NCI-H526 treated with DMSO at 0.1 percent for 48 hours (cell line): ENCODE measurements around the gene XK.
"Not testable (repeated sequence)": the region's sequence is repeated elsewhere in the genome, so short reads cannot be mapped to it uniquely, and the experiment has no call there.

Source experiments
- DNase-seq: peaks from one replicate; lab custom pipeline; 2025; lab: John Stamatoyannopoulos, UW

The XK gene, protein sequence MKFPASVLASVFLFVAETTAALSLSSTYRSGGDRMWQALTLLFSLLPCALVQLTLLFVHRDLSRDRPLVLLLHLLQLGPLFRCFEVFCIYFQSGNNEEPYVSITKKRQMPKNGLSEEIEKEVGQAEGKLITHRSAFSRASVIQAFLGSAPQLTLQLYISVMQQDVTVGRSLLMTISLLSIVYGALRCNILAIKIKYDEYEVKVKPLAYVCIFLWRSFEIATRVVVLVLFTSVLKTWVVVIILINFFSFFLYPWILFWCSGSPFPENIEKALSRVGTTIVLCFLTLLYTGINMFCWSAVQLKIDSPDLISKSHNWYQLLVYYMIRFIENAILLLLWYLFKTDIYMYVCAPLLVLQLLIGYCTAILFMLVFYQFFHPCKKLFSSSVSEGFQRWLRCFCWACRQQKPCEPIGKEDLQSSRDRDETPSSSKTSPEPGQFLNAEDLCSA

DNA sequence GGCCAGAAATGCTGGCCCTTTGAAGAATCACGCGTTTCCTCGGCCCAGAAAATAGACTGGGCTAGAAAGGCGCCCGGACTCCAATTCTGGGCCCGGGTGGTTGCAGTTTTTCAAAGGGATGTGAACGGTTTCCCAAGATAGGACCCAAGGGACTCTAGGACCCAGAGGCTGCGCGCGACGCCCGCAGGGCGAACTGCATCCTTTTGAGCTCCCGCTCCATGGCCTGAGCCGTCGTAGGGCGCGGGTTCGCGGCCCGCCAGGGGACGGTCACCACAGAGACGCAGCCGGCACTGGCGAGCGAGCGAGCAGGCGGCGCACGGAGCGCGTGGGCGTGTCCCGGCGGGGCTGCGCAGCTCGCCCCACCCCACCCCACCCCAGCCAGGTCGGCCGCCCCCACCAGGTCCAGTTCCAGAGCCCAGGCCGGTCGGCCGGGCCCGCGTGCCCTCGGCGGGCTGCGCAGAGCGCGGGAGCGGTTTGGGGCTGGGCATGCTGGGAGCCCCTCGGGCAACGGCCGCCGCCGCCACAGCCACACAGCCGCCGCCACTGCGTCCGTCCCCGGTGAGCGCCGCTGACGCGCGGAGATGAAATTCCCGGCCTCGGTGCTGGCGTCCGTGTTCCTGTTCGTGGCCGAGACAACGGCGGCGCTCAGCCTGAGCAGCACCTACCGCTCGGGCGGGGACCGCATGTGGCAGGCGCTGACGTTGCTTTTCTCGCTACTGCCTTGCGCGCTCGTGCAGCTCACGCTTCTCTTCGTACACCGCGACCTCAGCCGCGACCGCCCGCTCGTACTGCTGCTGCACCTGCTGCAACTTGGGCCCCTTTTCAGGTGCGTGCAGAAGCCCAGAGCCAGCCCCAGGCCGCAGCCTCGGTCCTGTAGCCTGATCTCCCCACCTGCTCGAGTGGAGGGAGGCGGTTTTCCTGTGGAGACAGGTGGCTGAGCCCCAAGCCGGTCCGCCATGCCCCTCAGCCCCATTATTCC, at the start of gene XK:
Gene XK (plus strand): TSS at position 411 of the 979 bp plus-strand sequence. CDS start 171 bp downstream, at position 582.
- DNase-seq = peak; percentile 69

DNA sequence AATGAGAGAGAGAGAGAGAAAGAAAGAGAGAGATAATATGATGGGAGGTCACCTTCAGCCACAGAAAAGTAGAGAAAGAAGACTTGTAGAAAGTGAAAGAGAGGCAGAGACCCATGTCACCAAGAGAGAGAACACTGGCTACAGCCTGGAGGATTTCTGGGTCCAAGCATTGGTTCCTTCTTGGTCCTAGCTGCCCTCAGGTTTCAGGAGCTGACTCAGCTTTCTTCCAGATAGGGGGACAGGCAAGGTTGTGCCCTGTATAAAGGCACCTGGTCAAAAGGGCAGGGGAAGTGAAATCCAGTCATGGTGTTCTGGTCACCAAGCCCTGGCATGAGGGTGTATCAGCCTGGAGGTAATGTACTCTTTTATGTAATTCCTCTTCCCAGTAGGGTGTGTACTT, 47.5 kb upstream of the XK start:
- no peak for DNase-seq

DNA sequence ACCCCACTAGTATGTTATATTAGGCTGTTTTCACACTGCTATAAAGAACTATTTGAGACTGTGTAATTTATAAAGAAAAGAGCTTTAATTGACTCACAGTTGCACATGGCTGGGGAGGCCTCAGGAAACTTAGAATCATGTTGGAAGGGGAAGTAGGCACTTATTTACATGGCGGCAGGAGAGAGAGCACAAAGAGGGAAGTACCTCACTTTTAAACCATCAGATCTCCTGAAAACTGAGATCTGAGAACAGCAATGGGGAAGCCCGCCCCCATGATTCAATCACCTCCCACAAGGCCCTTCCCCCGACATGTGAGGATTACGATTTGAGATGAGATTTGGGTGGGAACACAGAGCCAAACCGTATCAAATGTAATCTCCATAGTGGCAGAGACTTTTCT, 45.4 kb upstream of the XK start:
- no peak for DNase-seq

DNA sequence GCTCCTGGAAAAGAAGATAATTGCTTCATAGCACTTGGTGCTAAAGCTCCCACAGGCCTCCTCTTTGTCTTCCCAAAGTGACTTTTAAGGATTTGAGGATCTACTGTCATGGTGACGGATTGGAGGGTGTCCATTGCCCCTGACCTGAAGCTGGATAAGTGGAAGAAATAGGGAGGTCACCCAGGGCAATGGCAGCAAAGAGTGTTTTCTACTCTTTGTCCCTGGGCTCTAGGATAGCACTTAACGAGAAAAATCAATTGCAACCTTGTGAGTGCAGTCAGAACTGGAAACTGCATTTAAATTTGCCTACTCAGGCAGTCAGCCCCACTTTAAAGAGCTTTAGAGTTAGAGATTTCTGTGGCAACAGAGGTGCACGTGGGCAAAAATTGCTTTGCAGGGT, 43.7 kb upstream of the XK start:
- no peak for DNase-seq

DNA sequence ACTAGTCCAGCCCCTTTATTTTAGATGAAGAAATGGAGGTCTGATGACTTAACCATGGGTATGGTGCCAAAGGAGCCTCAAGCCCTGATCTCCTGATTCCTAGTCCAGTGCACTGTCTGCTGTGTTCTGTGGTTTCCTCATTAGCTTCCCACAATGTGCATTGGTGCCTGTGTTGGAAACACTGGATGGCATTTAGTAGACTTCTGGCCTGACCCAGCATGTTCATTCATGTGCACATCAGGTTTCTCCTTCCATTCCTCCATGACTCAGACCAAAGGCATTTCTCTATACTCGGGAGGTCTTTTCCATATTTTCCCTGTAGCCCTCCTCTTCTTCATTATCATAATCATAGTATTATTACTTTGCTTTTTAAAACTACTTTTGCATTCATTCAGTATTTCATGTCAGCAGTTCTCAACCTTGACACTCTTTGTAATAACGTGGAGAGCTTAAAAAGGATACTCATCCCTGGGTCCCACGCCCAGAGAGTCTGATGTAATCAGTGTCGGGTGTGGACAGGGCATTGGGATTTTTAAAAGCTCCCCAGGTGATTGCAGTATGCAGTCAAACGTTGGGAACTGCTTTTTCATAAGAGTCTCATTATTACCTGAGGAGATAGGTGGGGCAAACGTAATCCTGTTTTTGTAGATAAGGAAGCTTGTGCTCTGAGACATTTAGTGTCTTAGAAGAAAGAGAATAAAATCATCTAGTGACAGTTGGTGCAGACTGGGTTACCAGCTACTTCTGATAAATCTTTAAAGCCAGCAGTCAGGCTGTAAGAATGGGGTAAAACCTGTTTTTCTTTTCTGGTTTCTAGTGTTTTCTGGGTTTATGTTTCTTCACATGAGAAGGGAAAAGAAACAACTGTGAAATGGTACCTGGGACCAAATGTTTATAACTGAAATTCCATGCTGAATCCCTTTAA, 40.9 kb upstream of the XK start:
- peak; percentile 40 for DNase-seq

DNA sequence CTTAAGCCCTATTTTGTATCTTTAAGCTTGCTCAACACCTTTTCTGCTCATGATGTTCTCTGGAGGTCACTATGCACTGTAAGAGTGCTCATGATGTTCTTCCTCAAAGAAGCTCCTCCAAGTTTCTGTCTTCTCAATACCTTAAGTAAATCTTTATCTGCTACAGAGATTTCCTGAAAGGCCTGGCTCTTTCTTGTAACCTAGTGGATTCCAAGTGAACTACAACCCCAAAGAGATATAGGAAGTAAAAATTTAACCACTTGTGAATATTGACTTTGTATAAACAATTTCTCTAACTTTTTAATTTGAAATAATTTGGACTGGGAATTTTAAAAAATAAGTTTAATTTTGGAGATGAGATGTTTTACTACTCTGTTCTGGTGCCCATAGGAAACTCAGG, 39.3 kb upstream of the XK start:
- no peak for DNase-seq

DNA sequence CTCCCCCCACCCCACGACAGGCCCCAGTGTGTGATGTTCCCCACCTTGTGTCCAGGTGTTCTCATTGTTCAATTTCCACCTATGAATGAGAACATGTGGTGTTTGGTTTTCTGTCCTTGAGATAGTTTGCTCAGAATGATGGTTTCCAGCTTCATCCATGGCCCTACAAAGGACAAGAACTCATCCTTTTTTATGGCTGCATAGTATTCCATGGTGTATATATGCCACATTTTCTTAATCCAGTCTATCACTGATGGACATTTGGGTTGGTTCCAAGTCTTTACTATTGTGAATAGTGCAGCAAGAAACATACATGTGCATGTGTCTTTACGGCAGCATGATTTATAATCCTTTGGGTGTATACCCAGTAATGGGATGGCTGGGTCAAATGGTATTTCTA, 34.7 kb upstream of the XK start:
- DNase-seq = not testable (repeated sequence)

DNA sequence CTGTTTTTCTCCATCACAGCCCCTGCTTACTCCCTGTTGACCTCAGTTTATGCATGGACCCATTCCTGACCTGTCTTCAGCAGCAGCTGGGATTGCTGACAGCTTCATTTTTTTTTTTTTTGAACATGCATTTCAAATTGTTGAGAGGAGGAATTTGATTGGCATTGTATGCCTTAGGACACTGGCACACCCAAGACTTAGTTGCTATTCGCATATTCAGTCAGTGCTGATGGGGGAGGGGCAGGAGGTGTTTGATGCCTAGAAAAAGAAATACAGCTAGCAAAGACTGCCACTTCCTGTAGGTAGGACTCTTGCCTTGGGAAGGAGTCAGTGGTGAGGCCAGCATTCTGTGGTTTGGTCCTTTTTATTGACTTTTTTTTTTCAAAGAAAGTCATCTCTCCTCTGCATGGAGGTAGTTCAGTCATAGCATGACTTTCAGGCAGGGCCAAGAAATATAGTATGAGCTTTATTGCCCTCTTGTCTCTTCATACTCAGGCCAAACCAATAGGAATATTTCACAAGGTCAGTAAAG, 33.6 kb upstream of the XK start:
- no peak for DNase-seq

DNA sequence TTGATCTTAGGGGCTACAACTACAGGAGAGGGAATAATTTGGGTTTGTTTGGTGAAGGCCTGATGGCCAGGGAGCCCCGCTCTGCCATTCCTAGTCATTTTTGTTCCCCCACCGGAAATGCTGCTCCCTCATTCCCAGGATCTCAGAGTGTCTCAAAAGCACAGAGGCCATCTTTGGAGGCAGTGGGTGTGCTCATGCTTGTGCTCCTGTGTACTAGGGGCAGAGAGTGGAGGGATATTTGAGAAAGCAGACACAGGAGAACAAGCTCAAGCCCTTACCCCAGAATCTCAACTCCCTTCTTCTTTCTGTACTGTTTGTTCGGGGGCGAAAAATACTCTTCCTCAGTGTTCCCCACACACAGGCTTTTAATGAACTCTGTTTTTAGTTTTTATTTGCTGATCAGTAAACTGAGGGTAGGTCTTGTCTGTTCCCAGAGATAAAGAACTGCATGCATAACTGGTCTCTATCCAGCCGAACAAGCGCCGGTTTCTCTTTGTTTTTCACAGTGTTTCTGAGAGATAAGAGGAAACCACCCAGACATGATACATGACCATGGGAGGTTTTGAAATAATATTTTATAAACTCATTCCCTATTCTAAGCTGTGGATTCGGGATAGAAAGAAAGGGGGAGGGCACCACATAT, 32.9 kb upstream of the XK start:
- no peak for DNase-seq

DNA sequence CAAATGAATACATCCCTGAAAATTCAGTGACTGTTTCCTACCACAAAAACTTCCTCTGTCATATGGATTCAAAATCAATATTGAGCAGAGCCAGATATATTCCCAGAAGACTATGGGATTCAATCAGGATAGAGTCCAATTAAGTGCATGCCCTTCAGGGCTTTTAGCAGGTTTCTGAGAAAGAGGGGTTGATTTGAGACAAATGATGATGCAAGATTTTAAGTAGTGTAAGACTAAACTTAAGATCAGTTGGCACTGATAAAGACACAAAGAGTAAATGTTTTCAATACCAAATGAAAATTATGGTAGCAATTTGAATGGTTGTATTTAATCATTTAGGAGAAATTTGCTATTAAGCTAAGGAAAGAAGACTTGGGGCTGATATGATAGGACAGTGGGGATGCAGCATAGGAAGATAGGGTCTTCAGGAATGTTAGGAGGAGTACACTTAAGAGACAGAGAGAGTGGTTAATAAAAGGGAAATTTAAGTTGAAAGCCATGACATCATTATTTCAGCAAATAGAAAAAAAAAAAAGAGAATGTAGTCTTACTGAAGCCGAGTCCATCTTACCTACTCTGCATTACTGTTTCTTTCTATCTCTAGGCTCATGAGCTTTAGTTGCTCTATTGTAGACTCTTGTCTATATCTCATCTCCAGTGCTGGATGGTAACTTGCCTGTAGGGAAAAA, 32.0 kb upstream of the XK start:
- no peak for DNase-seq

DNA sequence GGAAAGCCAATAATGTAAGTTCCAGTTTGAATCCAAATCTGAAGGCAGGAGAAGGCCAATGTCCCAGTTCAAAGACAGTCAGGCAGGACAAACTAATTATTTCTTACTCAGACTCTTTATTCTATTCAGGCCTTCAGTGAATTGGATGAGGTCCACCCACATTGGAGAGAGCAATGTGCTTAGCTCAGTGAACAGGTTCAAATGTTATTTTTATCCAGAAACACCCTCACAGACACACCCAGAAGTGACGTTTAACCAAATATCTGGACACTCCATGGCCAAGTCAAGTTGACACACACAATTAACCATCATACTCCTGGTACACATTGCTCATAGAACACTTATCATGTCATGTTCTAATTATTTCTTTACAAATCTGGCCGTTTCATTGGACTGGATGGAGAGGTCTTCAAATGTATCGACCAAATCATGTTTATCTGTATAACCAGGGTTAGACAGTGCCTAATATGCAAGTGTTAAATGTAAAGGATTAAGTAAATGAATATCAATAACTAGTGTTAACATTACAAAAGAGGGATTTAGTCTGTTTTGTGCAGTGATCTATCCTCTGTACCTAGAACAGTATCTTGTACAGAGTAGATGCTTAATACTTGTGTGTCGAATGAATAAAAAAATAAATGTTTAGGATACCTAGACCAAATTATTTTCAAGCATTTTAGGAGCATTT, 27.1 kb upstream of the XK start:
- DNase-seq = no peak

DNA sequence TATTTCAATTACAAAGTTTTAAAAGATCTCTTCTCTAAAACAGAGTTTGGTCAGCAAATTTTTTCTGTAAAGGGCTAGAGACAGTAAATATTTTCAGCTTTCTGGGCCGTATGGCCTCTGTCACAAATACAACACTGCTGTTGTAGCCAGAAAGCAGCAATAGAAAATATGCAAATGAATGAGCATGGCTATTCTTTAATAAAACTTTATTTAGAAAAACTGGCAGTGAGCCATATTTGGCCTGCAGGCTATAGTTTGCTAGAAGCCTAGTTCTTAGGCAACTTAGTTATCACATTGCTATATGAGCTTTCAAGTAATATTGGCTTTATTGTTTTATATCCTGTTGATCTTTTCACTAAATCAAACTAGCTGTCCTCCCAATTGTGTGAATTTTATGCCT, 26.5 kb upstream of the XK start:
- no peak for DNase-seq

DNA sequence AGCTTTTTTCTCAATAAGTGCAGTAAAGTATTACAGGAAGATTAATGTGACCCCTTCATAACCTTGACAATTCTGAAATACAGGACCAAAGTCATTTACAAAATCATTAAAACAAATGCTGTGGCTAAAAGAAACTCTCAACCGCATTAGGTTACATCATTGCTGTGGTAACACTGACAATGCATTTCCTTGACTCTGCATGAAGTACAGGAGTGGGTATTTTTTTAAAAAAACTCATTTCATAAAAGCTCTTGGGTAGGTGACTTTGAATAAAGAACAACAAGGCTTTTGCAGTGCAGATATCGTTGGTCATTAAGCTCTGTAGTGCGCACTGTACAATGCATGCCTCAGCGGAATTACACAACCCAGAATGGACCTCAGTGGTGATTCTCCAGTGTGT, 23.4 kb upstream of the XK start:
- DNase-seq = no peak

DNA sequence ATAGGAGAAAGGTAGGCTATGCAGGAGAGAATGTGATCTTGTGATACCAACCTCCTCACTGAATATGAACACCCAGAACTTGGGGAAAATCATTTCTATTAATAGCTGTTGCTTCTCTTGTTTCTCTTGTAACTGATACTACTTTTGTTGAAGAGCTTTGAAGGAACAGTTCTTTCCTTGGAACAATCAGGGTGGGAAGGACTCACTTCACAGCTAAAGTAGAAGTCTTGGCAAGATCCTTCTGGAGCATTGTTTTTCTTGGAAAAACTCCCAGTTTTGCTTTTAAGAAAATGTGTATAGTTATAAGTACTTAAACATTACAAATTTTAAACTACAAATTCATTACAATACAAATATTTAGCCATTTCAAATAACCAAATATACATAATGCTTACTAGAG, 19.1 kb upstream of the XK start:
- DNase-seq = no peak

DNA sequence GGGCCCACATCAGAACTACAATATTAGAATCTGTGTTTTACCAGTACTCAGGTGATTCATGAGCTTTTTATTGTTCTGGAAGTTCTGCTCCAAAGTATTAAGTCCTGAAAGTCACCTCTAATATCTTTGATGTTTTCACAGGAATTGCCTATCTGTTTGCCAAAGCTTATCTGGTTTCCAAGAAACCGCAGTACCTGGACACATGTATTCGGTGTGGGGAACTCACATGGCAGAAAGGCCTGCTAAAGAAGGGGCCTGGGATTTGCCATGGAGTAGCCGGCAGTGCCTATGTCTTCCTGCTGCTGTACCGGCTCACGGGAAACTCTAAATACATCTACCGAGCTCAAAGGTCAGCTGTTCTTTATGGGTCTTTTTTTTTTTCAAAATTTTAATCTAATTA, 18.4 kb upstream of the XK start:
- no peak for DNase-seq

DNA sequence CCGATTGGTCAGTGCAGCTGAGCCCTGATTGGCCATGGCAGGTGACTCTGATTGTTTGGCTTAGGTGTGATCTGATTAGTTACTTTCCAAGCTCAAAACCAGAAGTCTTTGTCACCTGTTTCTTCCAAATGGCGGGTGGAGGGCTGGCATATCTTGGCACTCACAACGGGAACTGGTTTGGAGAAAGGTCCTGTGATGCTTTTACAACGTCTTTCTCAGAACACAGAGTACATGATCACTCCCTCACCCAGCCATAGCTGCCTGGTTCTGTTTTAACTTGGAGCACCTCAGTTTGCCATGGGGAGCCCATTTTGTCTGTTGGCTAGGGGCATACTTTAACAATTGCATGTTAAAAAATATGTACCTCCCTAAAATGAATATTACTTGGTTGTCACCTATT, 13.0 kb upstream of the XK start:
- no peak for DNase-seq

DNA sequence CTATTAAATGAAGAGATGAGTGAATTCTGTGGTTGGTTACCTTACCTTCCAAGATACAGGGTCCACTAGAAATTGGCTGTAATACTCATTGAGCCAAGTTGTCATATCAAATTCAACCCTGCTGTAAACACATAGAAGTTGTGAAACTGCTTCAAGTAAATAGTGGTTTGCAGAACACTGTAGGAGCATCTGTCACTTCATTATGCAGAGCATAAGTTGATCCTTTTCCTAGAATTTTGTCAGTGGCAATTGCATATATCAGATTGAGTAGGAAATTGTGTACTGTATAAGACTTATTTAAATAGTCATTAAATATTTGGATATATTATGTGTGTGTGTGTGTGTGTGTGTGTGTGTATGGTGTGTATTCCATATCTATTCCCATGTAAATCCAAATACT, 8.8 kb upstream of the XK start:
- no peak for DNase-seq

DNA sequence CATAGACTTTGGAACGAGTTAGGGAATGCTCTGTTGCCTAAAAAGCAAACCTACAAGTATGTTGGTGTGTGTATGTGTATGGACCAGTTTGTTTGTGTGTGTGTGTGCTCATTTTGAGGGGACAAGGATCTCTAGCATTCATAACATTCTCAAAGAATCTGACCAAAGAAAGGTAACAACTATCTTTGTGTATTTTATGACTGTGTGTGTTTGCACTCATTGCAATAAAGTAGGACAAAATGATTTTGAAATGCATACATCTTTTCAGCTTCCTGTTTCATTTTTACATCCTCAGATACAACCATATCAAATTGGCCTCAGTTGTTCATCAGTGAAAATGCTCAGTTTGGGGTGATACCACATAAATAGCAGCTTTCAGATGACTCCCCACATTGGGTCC, 8.3 kb upstream of the XK start:
- DNase-seq = no peak

DNA sequence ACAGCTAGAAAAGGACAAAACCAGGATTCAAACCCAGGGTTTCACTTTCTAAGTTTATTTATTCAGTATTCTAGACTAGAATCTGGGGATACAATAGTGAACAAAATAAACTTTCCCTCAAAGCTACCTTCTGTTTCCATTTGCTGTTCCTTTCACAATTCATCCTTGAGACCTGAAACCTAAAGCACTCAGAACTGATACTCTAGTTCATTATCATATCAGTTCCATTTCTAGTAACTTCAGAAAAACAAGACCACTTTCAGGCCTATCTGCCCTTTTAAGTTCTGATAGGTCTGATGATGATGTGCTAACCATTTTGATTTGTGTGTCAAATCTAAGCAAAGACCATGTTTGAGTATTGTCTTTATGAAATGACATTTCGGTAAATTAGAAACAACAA, 7.8 kb upstream of the XK start:
- DNase-seq = no peak

DNA sequence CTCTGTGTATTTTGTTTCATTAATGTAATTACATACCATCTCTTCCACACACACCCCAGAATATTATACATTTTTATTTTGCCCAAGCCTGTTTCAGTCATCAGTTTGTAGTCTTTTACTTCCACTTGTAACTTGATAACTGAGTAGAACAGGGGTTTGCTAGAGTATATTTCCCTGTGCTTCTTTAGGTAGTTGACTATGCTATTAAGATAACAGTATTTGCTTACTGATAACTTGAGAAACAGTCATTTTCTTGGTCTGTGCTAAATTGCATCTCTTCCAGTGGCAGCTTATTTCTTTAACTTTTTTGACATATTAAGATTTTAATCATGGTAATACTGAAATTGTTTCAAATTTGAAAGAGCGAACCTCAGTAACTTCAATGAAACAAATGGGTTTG, 7.0 kb upstream of the XK start:
- no peak for DNase-seq
